Erythroblast (primary cell): ENCODE measurements around the gene GARIN5A.

Source experiments
- GATA1 ChIP-seq: IDR thresholded peaks from 2 replicates; pipeline ENCODE4 v1.6.1; 2011; ENCODE audit warnings: low read depth, mild to moderate bottlenecking, control low read depth, low read length, moderate library complexity
- POLR2A ChIP-seq: IDR thresholded peaks from 2 replicates; pipeline ENCODE4 v1.6.1; 2011; ENCODE audit warnings: mild to moderate bottlenecking, low read length

- no peak for TF ChIP-seq POLR2A
- no peak for TF ChIP-seq GATA1
Measured at GRCh38 chr19:50520822-50521465, 44.3 kb upstream of the GARIN5A start.
